DND-41 (cell line): Measurements from ENCODE around the gene PIH1D1.

Experiments
- EZH2 ChIP-seq: IDR thresholded peaks from 3 replicates; pipeline ENCODE4 v1.6.1; 2012; ENCODE audit warnings: borderline replicate concordance, low read depth, mild to moderate bottlenecking, moderate library complexity, low read length, inconsistent platforms; ENCODE audit not compliant: severe bottlenecking
- TF ChIP-seq, protein P1 (sequence below): IDR thresholded peaks from 2 replicates; pipeline ENCODE4 v1.5.1; 2012; ENCODE audit warnings: borderline replicate concordance, low read length, moderate library complexity, mild to moderate bottlenecking; ENCODE audit not compliant: poor library complexity, severe bottlenecking; ENCODE audit errors: extremely low read depth

DNA sequence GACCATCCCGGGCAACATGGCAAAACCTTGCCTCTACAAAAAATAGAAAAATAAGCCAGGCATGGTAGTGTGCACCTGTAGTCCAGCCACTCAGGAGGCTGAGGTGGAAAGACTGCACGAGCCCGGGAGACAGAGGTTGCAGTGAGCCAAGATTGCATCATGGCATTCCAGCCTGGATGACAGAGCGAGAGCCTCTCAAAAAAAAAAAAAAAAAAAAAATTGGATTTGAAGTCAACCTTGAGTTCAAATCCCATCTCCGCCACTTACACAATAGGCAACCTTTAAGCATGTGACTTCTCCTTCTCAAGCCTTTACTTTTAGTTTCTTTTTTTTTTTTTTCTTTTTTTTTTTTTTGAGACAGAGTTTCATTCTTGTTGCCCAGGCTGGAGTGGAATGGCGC is 51.6 kb downstream of the PIH1D1 start:
- TF ChIP-seq, protein P1, sequence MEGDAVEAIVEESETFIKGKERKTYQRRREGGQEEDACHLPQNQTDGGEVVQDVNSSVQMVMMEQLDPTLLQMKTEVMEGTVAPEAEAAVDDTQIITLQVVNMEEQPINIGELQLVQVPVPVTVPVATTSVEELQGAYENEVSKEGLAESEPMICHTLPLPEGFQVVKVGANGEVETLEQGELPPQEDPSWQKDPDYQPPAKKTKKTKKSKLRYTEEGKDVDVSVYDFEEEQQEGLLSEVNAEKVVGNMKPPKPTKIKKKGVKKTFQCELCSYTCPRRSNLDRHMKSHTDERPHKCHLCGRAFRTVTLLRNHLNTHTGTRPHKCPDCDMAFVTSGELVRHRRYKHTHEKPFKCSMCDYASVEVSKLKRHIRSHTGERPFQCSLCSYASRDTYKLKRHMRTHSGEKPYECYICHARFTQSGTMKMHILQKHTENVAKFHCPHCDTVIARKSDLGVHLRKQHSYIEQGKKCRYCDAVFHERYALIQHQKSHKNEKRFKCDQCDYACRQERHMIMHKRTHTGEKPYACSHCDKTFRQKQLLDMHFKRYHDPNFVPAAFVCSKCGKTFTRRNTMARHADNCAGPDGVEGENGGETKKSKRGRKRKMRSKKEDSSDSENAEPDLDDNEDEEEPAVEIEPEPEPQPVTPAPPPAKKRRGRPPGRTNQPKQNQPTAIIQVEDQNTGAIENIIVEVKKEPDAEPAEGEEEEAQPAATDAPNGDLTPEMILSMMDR, result no peak
- TF ChIP-seq EZH2, result no peak
